ENCODE data around the gene BCL7B.

- TF ChIP-seq SRY (CRISPR knock-in tag; IDR thresholded peaks at IDR 0.05) (no peak), SOX13 (IDR thresholded peaks at IDR 0.05) (no peak), SOX13 (CRISPR knock-in tag; conservative IDR thresholded peaks at IDR 0.05 in 1 of 2, IDR thresholded peaks at IDR 0.05 in 1 of 2) (no peak)
These were observed 45.5 kb upstream of the BCL7B start for GRCh38 chr7:73602721-73603651.
